NT2/D1 (cell line): ENCODE data around the gene TMEM176A.

Experiments used
- SUZ12 ChIP-seq: IDR thresholded peaks from 2 replicates; pipeline ENCODE4 v1.6.1; 2011; ENCODE audit not compliant: insufficient read length, insufficient read depth; ENCODE audit errors: extremely low read depth
- ZNF274 ChIP-seq: IDR thresholded peaks from 2 replicates; pipeline ENCODE4 v1.6.1; 2011; ENCODE audit warnings: mild to moderate bottlenecking, low read depth, low read length

DNA sequence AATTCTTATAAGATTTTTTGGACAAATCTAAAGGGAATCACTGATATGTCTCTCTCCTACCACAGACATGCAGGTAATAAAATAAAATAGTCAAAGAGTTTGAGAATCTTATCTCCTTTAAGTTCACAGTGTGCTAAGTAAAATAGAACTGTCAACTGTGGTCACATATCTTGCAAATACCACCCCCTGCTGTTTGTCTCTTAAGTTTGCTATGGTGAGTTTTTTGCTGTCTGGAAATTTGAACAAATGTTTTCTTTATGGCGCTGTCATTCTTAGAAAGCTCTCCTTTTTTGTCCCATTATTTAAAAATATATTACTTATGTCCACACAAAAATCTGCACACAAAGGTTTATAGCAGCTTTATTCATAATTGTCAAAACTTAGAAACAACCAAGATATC lies 43.7 kb upstream of the TMEM176A start:
- TF ChIP-seq ZNF274 (no peak), SUZ12 (no peak)
